HCT116 (cell line): ENCODE measurements around the gene FBXW2. TPM values are rescaled to one million over a fixed set of nuclear protein-coding genes. Genes with fewer than 3 reads are reported as not detected.

Source experiments
- ATAC-seq: fragments of 200-7000 bp; cut with Tn5 transposase; 2 replicates; pipeline ENCODE4 v1.9.1; 2020; ENCODE audit warnings: mild to moderate bottlenecking, moderate library complexity
- BruUV-seq: library from RNA; stranded (reverse); fragments of 400-500 nt; replicated peaks from 2 replicates; lab custom pipeline; 2021; lab: Mats Ljungman, UMichigan
- CTCF ChIA-PET: fragments of 300-600 bp; sonication (Branson Sonifier 250); formaldehyde crosslinking; loops from one replicate; lab custom pipeline; 2021; ENCODE audit warnings: antibody characterized with exemption; lab: Charles Lee
- POLR2A ChIA-PET: fragments of 300-600, 350-600 bp; sonication (Branson Sonifier 250); formaldehyde crosslinking; loops from one replicate; lab custom pipeline; 2021; ENCODE audit warnings: antibody characterized with exemption; lab: Charles Lee
- RAD21 ChIA-PET, 2 experiments: fragments of 300-600 bp; sonication (Branson Sonifier 250); formaldehyde crosslinking; loops; one replicate each; lab custom pipeline; 2023; ENCODE audit warnings: low total read pairs in 2 of 2; ENCODE audit not compliant: uncharacterized antibody in 2 of 2, unreplicated experiment in 2 of 2, low non-redundant PET in 1 of 2; lab: Charles Lee
- DNase-seq: peaks from one replicate; pipeline ENCODE4 v3.0.0-alpha.2; 2010; ENCODE audit warnings: low read depth, low spot score
- H2AFZ ChIP-seq: fragments of 200-600 bp; shearing (Covaris generic), sonication (generic); 2 replicates; pipeline ENCODE4 v1.6.1; 2017; ENCODE audit warnings: low read depth, mixed run types, mixed read lengths, antibody characterized with exemption, low read length; ENCODE audit not compliant: poor library complexity, severe bottlenecking
- H3K27ac ChIP-seq: 2 replicates; pipeline ENCODE4 v1.5.1; 2012; ENCODE audit warnings: low read depth, low read length
- H3K27me3 ChIP-seq: fragments of 200-600 bp; sonication (generic); 2 replicates; pipeline ENCODE4 v1.6.1; 2016; ENCODE audit warnings: mixed run types, low read length, mixed read lengths; ENCODE audit not compliant: insufficient read depth
- H3K36me3 ChIP-seq, 2 experiments: fragments of 200-500 bp in 1 of 2; fragments of 200-600 bp in 1 of 2; sonication (Bioruptor generic) in 1 of 2; sonication (generic) in 1 of 2; 2 replicates each; pipeline versions ENCODE4 v1.5.1 to v1.6.1; 2014 to 2016; ENCODE audit warnings: low read length in 2 of 2, inconsistent platforms in 1 of 2, mixed read lengths in 1 of 2, mixed run types in 1 of 2; ENCODE audit not compliant: insufficient read depth in 2 of 2, control insufficient read depth in 1 of 2
- H3K4me1 ChIP-seq, 2 experiments: fragments of 200-600 bp in 1 of 2; sonication (generic) in 1 of 2; 2 replicates each; pipeline versions ENCODE4 v1.5.1 to v1.6.1; 2012 to 2017; ENCODE audit warnings: low read length in 2 of 2, inconsistent platforms in 1 of 2, mild to moderate bottlenecking in 1 of 2, mixed read lengths in 1 of 2, mixed run types in 1 of 2, moderate library complexity in 1 of 2; ENCODE audit not compliant: insufficient read depth in 2 of 2, control insufficient read depth in 1 of 2
- H3K4me2 ChIP-seq: fragments of 200-600 bp; sonication (generic); 2 replicates; pipeline ENCODE4 v1.6.1; 2017; ENCODE audit warnings: mixed run types, low read length, mixed read lengths
- H3K4me3 ChIP-seq, 2 experiments: fragments of 200-600 bp in 1 of 2; sonication (generic) in 1 of 2; replicated peaks in 1 of 2; 2 replicates each; pipeline ENCODE4 v1.5.1; 2011 to 2016; ENCODE audit warnings: low read length in 2 of 2, control low read depth in 1 of 2, low read depth in 1 of 2, mild to moderate bottlenecking in 1 of 2, mixed read lengths in 1 of 2, mixed run types in 1 of 2
- H3K79me2 ChIP-seq: fragments of 200-600 bp; sonication (generic); 2 replicates; pipeline ENCODE4 v1.6.1; 2017; ENCODE audit warnings: mild to moderate bottlenecking, mixed run types, low read length, moderate library complexity, mixed read lengths; ENCODE audit not compliant: insufficient read depth
- H3K9ac ChIP-seq: fragments of 200-600 bp; sonication (generic); 2 replicates; pipeline ENCODE4 v1.6.1; 2016; ENCODE audit warnings: low read length, mixed read lengths
- H3K9me2 ChIP-seq: fragments of 200-600 bp; sonication (generic), shearing (Covaris generic); 2 replicates; pipeline ENCODE4 v1.6.1; 2017; ENCODE audit warnings: mixed run types, mild to moderate bottlenecking, moderate library complexity; ENCODE audit not compliant: insufficient read depth
- H3K9me3 ChIP-seq, 2 experiments: fragments of 200-500 bp in 1 of 2; fragments of 200-600 bp in 1 of 2; sonication (Bioruptor generic) in 1 of 2; sonication (generic) in 1 of 2; 2 replicates each; pipeline ENCODE4 v1.6.1; 2014 to 2017; ENCODE audit warnings: low read length in 2 of 2, mixed read lengths in 2 of 2, inconsistent platforms in 1 of 2, low read depth in 1 of 2, mild to moderate bottlenecking in 1 of 2, mixed run types in 1 of 2, moderate library complexity in 1 of 2; ENCODE audit not compliant: control insufficient read depth in 1 of 2, insufficient read depth in 1 of 2
- H4K20me1 ChIP-seq: fragments of 200-600 bp; sonication (generic), shearing (Covaris generic); 2 replicates; pipeline ENCODE4 v1.6.1; 2017; ENCODE audit warnings: mixed run types, mild to moderate bottlenecking, moderate library complexity; ENCODE audit not compliant: insufficient read depth
- ATF3 ChIP-seq: IDR thresholded peaks from 2 replicates; pipeline ENCODE4 v1.6.1; 2012
- CBX3 ChIP-seq: IDR thresholded peaks from 2 replicates; pipeline ENCODE4 v1.6.1; 2012; ENCODE audit warnings: low read depth
- CEBPB ChIP-seq: IDR thresholded peaks from 2 replicates; pipeline ENCODE4 v1.6.1; 2012; ENCODE audit warnings: low read depth
- CTCF ChIP-seq, 3 experiments: fragments of 200-600 bp in 1 of 3; sonication (generic) in 1 of 3; IDR thresholded peaks in 2 of 3; conservative IDR thresholded peaks in 1 of 3; 2 replicates each; pipeline ENCODE4 v1.5.1; 2012 to 2017; ENCODE audit warnings: low read depth in 2 of 3, low read length in 2 of 3, antibody characterized with exemption in 1 of 3, borderline replicate concordance in 1 of 3, control low read depth in 1 of 3, mild to moderate bottlenecking in 1 of 3, mixed read lengths in 1 of 3, mixed run types in 1 of 3, moderate library complexity in 1 of 3; ENCODE audit not compliant: insufficient read depth in 1 of 3
- EZH2phosphoT487 ChIP-seq: fragments of 200-600 bp; IDR thresholded peaks from 2 replicates; pipeline ENCODE4 v1.6.1; 2018; ENCODE audit warnings: antibody characterized with exemption, borderline replicate concordance
- MAX ChIP-seq: IDR thresholded peaks from 2 replicates; pipeline ENCODE4 v1.6.1; 2012
- POLR2A ChIP-seq: IDR thresholded peaks from 2 replicates; pipeline ENCODE4 v1.7.0; 2011; ENCODE audit warnings: borderline replicate concordance; ENCODE audit not compliant: insufficient read depth, insufficient read length; ENCODE audit errors: extremely low read depth
- POLR2AphosphoS5 ChIP-seq: IDR thresholded peaks from 2 replicates; pipeline ENCODE4 v1.6.1; 2011; ENCODE audit warnings: mild to moderate bottlenecking, low read depth, low read length, moderate library complexity
- RAD21 ChIP-seq: IDR thresholded peaks from 2 replicates; pipeline ENCODE4 v1.6.1; 2012; ENCODE audit warnings: low read depth, mild to moderate bottlenecking
- REST ChIP-seq: IDR thresholded peaks from 2 replicates; pipeline ENCODE4 v1.6.1; 2012; ENCODE audit warnings: low read depth
- SP1 ChIP-seq: IDR thresholded peaks from 2 replicates; pipeline ENCODE4 v1.6.1; 2012; ENCODE audit warnings: low read depth
- SRF ChIP-seq: IDR thresholded peaks from 2 replicates; pipeline ENCODE4 v1.6.1; 2012; ENCODE audit warnings: low read depth
- TCF7L2 ChIP-seq: IDR thresholded peaks from 2 replicates; pipeline ENCODE4 v1.7.0; 2011; ENCODE audit warnings: borderline replicate concordance, inconsistent platforms; ENCODE audit not compliant: insufficient read depth, insufficient read length; ENCODE audit errors: extremely low read depth
- YY1 ChIP-seq: IDR thresholded peaks from 2 replicates; pipeline ENCODE4 v1.6.1; 2011; ENCODE audit warnings: low read length, low read depth, moderate library complexity, mild to moderate bottlenecking; ENCODE audit not compliant: insufficient replicate concordance; ENCODE audit errors: extremely low read depth
- ZBTB33 ChIP-seq: IDR thresholded peaks from 2 replicates; pipeline ENCODE4 v1.6.1; 2011; ENCODE audit warnings: mild to moderate bottlenecking, low read length, moderate library complexity; ENCODE audit not compliant: insufficient replicate concordance; ENCODE audit errors: extremely low read depth
- ZNF274 ChIP-seq: fragments of 200-500 bp; sonication (Bioruptor generic); IDR thresholded peaks from 2 replicates; pipeline ENCODE4 v1.6.1; 2014; ENCODE audit warnings: mild to moderate bottlenecking, low read depth, low read length, inconsistent platforms
- intact Hi-C: fragments of 100-400 bp; cut with micrococcal nuclease; formaldehyde crosslinking; loops from 2 replicates; pipeline ENCODE4 v1.10.0; 2022
- total RNA-seq: library from RNA; stranded (reverse); gene quantifications from one replicate; pipeline ENCODE4 v1.2.1, GENCODE V29; 2021; ENCODE audit not compliant: unreplicated experiment

Gene FBXW2
- total RNA-seq, 1 experiment from 2014 or later, result 59.6 TPM

GRCh38 chr9:120779227-120779626, 14.0 kb downstream of the FBXW2 start (continued):
- TF ChIP-seq RAD21 (no peak), CEBPB (no peak)

GRCh38 chr9:120778758-120779157, 14.5 kb downstream of the FBXW2 start:
- Histone ChIP-seq H3K9ac (no peak overlapping the region), H3K9me2 (no peaks in the 10 kb centered on the region), H2AFZ (no peak overlapping the region), H4K20me1 (no peaks in the 10 kb centered on the region), H3K36me3 (peaks cover 21 to 34% of the 10 kb centered on the region in 2 experiments; a peak in 3 of 4 replicates), H3K27ac (no peak overlapping the region), H3K9me3 (no peaks in the 10 kb centered on the region), H3K4me2 (no peak overlapping the region), H3K27me3 (no peaks in the 10 kb centered on the region), H3K79me2 (peaks cover 49% of the 10 kb centered on the region), H3K4me1 (no peaks in the 10 kb centered on the region), H3K4me3 (no peak overlapping the region)
- ChIA-PET CTCF (no interaction called here), POLR2A (no interaction called here), RAD21 (no interaction called here)
- ATAC-seq (no peak), DNase-seq (no peak)
- intact Hi-C loops, result no loop called here
- TF ChIP-seq ATF3 (no peak), POLR2A (no peak), REST (no peak), ZBTB33 (no peak), YY1 (no peak), POLR2AphosphoS5 (no peak), MAX (no peak), TCF7L2 (no peak), CEBPB (no peak), SRF (no peak), CBX3 (no peak), CTCF (IDR thresholded peaks at IDR 0.05 in 2 of 3, conservative IDR thresholded peaks at IDR 0.05 in 1 of 3; ENCODE audit: borderline replicate concordance in 1 of 3, insufficient read depth in 1 of 3, low read depth in 2 of 3, low read length in 2 of 3) (no peak), ZNF274 (no peak), SP1 (no peak), EZH2phosphoT487 (no peak)
- BruUV-seq, result no TSS peak
